ENCODE measurements around the gene VSNL1.
"Not testable (repeated sequence)": the region's sequence is repeated elsewhere in the genome, so short reads cannot be mapped to it uniquely, and the experiment has no call there.

VSNL1 gene

GRCh38 chr2:17543131-17543660 is 2.7 kb downstream of the VSNL1 start:
- no peak for DNase-seq

- DNase-seq: no peak
These were observed 3.4 kb downstream of the VSNL1 start for GRCh38 chr2:17543848-17544247.

GRCh38 chr2:17544256-17544655 is 3.8 kb downstream of the VSNL1 start:
- no peak for DNase-seq

- no peak for DNase-seq
These were observed 5.5 kb downstream of the VSNL1 start for GRCh38 chr2:17545680-17546613.

- no peak for DNase-seq
These were observed 6.7 kb downstream of the VSNL1 start for GRCh38 chr2:17547237-17547636.

GRCh38 chr2:17547737-17548136 is 7.2 kb downstream of the VSNL1 start:
- DNase-seq: no peak

GRCh38 chr2:17550907-17551306 is 10.4 kb downstream of the VSNL1 start:
- no peak for DNase-seq

GRCh38 chr2:17555150-17555549 is 14.7 kb downstream of the VSNL1 start:
- no peak for DNase-seq

- no peak for DNase-seq
These were observed 17.1 kb downstream of the VSNL1 start for GRCh38 chr2:17557596-17557995.

- DNase-seq: no peak
These were observed 17.6 kb downstream of the VSNL1 start for GRCh38 chr2:17558053-17558452.

GRCh38 chr2:17558878-17559277 is 18.4 kb downstream of the VSNL1 start:
- no peak for DNase-seq

GRCh38 chr2:17565726-17566125 is 25.2 kb downstream of the VSNL1 start:
- DNase-seq: not testable (repeated sequence)

GRCh38 chr2:17571681-17572080 is 31.2 kb downstream of the VSNL1 start:
- no peak for DNase-seq

- DNase-seq: no peak
These were observed 32.7 kb downstream of the VSNL1 start for GRCh38 chr2:17573085-17573803.

- no peak for DNase-seq
These were observed 33.3 kb downstream of the VSNL1 start for GRCh38 chr2:17573804-17574175.

- no peak for DNase-seq
These were observed 34.0 kb downstream of the VSNL1 start for GRCh38 chr2:17574406-17575073.

GRCh38 chr2:17576802-17577201 is 36.3 kb downstream of the VSNL1 start:
- no peak for DNase-seq

GRCh38 chr2:17578466-17578928 is 38.0 kb downstream of the VSNL1 start:
- DNase-seq: no peak

GRCh38 chr2:17579605-17580318 is 39.3 kb downstream of the VSNL1 start:
- no peak for DNase-seq

GRCh38 chr2:17580319-17580715 is 39.8 kb downstream of the VSNL1 start:
- DNase-seq: no peak

GRCh38 chr2:17581831-17582230 is 41.3 kb downstream of the VSNL1 start:
- DNase-seq: no peak

- DNase-seq: no peak
These were observed 42.7 kb downstream of the VSNL1 start for GRCh38 chr2:17583166-17583565.

- no peak for DNase-seq
These were observed 43.1 kb downstream of the VSNL1 start for GRCh38 chr2:17583646-17584045.

Measured in activated CD8-positive, alpha-beta memory T cell treated with anti-CD3 and anti-CD28 coated beads, Interleukin-2, amount 50 U/mL, for 4 hours (primary cell).